Endothelial cell of umbilical vein (primary cell): Measurements from ENCODE around the gene PCDH15. TPM values are rescaled to one million over a fixed set of nuclear protein-coding genes. Genes with fewer than 3 reads are reported as not detected.

Source experiments
- BruUV-seq: library from RNA; stranded (reverse); fragments of 400-500 nt; replicated peaks from 2 replicates; lab custom pipeline; 2021; lab: Mats Ljungman, UMichigan
- CTCF ChIA-PET: fragments of 300-600, 350-600 bp; sonication (Branson Sonifier 250); formaldehyde crosslinking; loops from one replicate; lab custom pipeline; 2021; ENCODE audit warnings: antibody characterized with exemption, inconsistent platforms; lab: Charles Lee
- POLR2A ChIA-PET: fragments of 300-600, 350-600 bp; sonication (Branson Sonifier 250); formaldehyde crosslinking; loops from one replicate; lab custom pipeline; 2021; ENCODE audit warnings: antibody characterized with exemption, inconsistent platforms; lab: Charles Lee
- DNase-seq: peaks from one replicate; pipeline ENCODE4 v3.0.0-alpha.2; 2011; ENCODE audit warnings: low read depth, low spot score
- FAIRE-seq: peaks from 2 replicates; lab custom pipeline; 2011; peaks lifted over from hg19 to GRCh38; lab: Jason Lieb, UNC
- H2AFZ ChIP-seq: 2 replicates; pipeline ENCODE4 v1.6.0; 2012; ENCODE audit warnings: low read depth, low read length, control low read depth, inconsistent platforms
- H3K27ac ChIP-seq: 2 replicates; pipeline ENCODE4 v1.5.1; 2011; ENCODE audit warnings: low read depth, mild to moderate bottlenecking, control low read depth, low read length, moderate library complexity; ENCODE audit not compliant: insufficient read depth
- H3K27me3 ChIP-seq, 2 experiments: 2 replicates each; pipeline versions ENCODE4 v1.6.0 to v1.6.1; 2011; ENCODE audit warnings: low read length in 2 of 2, mixed read lengths in 1 of 2; ENCODE audit not compliant: control insufficient read depth in 2 of 2, insufficient read depth in 2 of 2
- H3K36me3 ChIP-seq, 2 experiments: 2 replicates in 1 of 2; 3 replicates in 1 of 2; pipeline ENCODE4 v1.5.1; 2011; ENCODE audit warnings: low read length in 2 of 2, mild to moderate bottlenecking in 1 of 2, moderate library complexity in 1 of 2; ENCODE audit not compliant: control insufficient read depth in 2 of 2, insufficient read depth in 2 of 2; ENCODE audit errors: extremely low read depth in 1 of 2
- H3K4me1 ChIP-seq: 3 replicates; pipeline ENCODE4 v1.5.1; 2011; ENCODE audit warnings: mild to moderate bottlenecking, low read length; ENCODE audit not compliant: control insufficient read depth, insufficient read depth; ENCODE audit errors: extremely low read depth
- H3K4me2 ChIP-seq: 2 replicates; pipeline ENCODE4 v1.6.1; 2011; ENCODE audit warnings: low read length, control low read depth, mixed read lengths; ENCODE audit not compliant: insufficient read depth
- H3K4me3 ChIP-seq, 3 experiments: fragments of 200-600 bp in 1 of 3; sonication (generic), shearing (Covaris generic) in 1 of 3; replicated peaks in 1 of 3; 2 replicates each; pipeline ENCODE4 v1.5.1; 2011 to 2016; ENCODE audit warnings: control low read depth in 3 of 3, low read length in 3 of 3, mild to moderate bottlenecking in 2 of 3, inconsistent platforms in 1 of 3, low read depth in 1 of 3, moderate library complexity in 1 of 3; ENCODE audit not compliant: insufficient read depth in 1 of 3
- H3K79me2 ChIP-seq: 2 replicates; pipeline ENCODE4 v1.6.0; 2012; ENCODE audit warnings: low read length, inconsistent platforms; ENCODE audit not compliant: control insufficient read depth, insufficient read depth
- H3K9ac ChIP-seq: replicated peaks from 2 replicates; pipeline ENCODE3; 2011; ENCODE audit warnings: low read length, control low read depth; ENCODE audit not compliant: insufficient read depth; ENCODE audit errors: extremely low read depth
- H3K9me1 ChIP-seq: replicated peaks from 3 replicates; pipeline ENCODE4 v1.6.0; 2011; ENCODE audit warnings: mild to moderate bottlenecking, low read length; ENCODE audit not compliant: control insufficient read depth, insufficient read depth; ENCODE audit errors: extremely low read depth
- H3K9me3 ChIP-seq: replicated peaks from 2 replicates; pipeline ENCODE4 v1.5.1; 2012; ENCODE audit warnings: low read length, inconsistent platforms; ENCODE audit not compliant: control insufficient read depth, insufficient read depth
- H4K20me1 ChIP-seq: replicated peaks from 2 replicates; pipeline ENCODE3; 2011; ENCODE audit warnings: mild to moderate bottlenecking, low read length; ENCODE audit not compliant: control insufficient read depth, insufficient read depth; ENCODE audit errors: extremely low read depth
- EZH2 ChIP-seq: IDR thresholded peaks from 2 replicates; pipeline ENCODE4 v1.6.1; 2012; ENCODE audit warnings: borderline replicate concordance, low read depth, mild to moderate bottlenecking, moderate library complexity, low read length, inconsistent platforms; ENCODE audit not compliant: severe bottlenecking
- FOS ChIP-seq: IDR thresholded peaks from 2 replicates; pipeline ENCODE4 v1.6.1; 2011; ENCODE audit warnings: mild to moderate bottlenecking, low read length, moderate library complexity, borderline replicate concordance; ENCODE audit not compliant: insufficient read depth
- GATA2 ChIP-seq: IDR thresholded peaks from 2 replicates; pipeline ENCODE4 v1.7.0; 2011; ENCODE audit warnings: low read depth, mild to moderate bottlenecking, moderate library complexity, mixed read lengths, low read length; ENCODE audit not compliant: insufficient read length, insufficient read depth
- JUN ChIP-seq: IDR thresholded peaks from 2 replicates; pipeline ENCODE4 v1.6.1; 2011; ENCODE audit warnings: borderline replicate concordance, low read depth; ENCODE audit not compliant: insufficient read length, insufficient read depth
- MYC ChIP-seq: IDR thresholded peaks from one replicate; pipeline ENCODE4 v1.6.1; 2011; ENCODE audit warnings: mild to moderate bottlenecking, low read depth, low read length
- POLR2A ChIP-seq: IDR thresholded peaks from 2 replicates; pipeline ENCODE4 v1.6.1; 2012; ENCODE audit warnings: low read depth, mild to moderate bottlenecking, control low read depth, low read length
- POLR2AphosphoS5 ChIP-seq: IDR thresholded peaks from 2 replicates; pipeline ENCODE4 v1.6.1; 2012; ENCODE audit warnings: low read depth, mild to moderate bottlenecking, control low read depth, low read length, moderate library complexity; ENCODE audit not compliant: insufficient read depth
- dilution Hi-C: fragments of 300-500 bp; cut with MboI; formaldehyde crosslinking; loops from one replicate; pipeline ENCODE4 v1.15.0; 2019; ENCODE audit warnings: low sequenced_read_pairs; ENCODE audit not compliant: extremely low pct_ligation_motif_present
- intact Hi-C: fragments of 100-400 bp; cut with micrococcal nuclease; formaldehyde crosslinking; loops from one replicate; pipeline ENCODE4 v1.10.0; 2022
- polyA plus RNA-seq, 4 experiments: library from polyadenylated mRNA; depleted of rRNA in 3 of 4; stranded (reverse) in 3 of 4; unstranded in 1 of 4; fragments of >200 nt; gene quantifications; 2 replicates each; pipeline versions ENCODE4 v1.2.1 to v1.2.3, GENCODE V29; 2011 to 2012; ENCODE audit warnings: missing spikeins in 1 of 4
- total RNA-seq: library from RNA; stranded (reverse); gene quantifications from 2 replicates; pipeline ENCODE4 v1.2.3, GENCODE V29; 2021
- TF ChIP-seq, protein P1 (sequence below), 2 donors: IDR thresholded peaks; 1 replicate in 1 of 2; 2 replicates in 1 of 2; pipeline ENCODE4 v1.5.1; 2011; ENCODE audit warnings: low read length in 2 of 2, mild to moderate bottlenecking in 2 of 2, moderate library complexity in 2 of 2, control low read depth in 1 of 2, inconsistent platforms in 1 of 2, low read depth in 1 of 2; ENCODE audit not compliant: insufficient read depth in 1 of 2; ENCODE audit errors: extremely low read depth in 1 of 2
- TF ChIP-seq, protein P2 (sequence below): IDR thresholded peaks from 2 replicates; pipeline ENCODE4 v1.6.1; 2011; ENCODE audit not compliant: insufficient read depth, insufficient read length

Gene PCDH15
- total and polyA plus RNA-seq, 2 donors (not counting 3 experiments of a cell fraction or from before 2014, with no cell fraction given) = 0.04 TPM; not detected in 1

DNA sequence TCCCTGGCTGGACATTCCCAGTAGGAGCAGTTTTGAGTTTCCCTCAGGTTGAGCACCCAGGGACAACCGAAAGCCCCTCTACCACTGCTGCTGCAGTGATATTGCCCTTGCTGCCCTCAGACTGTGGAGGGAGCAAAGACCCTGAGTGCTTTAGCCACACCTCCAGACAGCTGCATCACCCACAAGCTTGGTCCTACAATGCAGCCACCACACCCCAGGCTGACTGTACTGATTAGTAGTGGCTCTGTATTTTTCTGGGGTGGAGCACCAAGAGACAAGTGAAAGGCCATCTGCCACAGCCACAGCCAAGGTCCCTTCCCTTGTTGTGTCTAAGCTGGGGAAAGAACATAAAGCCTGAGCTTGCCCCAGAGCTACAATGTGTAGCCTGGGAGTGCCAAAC is 789.9 kb downstream of the PCDH15 start:
- POLR2A ChIA-PET = no interaction called here
- dilution Hi-C loops = no loop called here
- Histone ChIP-seq H3K9me1 (no peaks in the 10 kb centered on the region), H3K79me2 (no peaks in the 10 kb centered on the region), H3K4me2 (no peak overlapping the region), H2AFZ (no peak overlapping the region), H3K36me3 (no peaks in the 10 kb centered on the region), H3K9ac (no peak overlapping the region), H3K4me3 (no peak overlapping the region), H3K4me1 (no peaks in the 10 kb centered on the region), H3K27ac (no peak overlapping the region), H3K9me3 (no peaks in the 10 kb centered on the region), H3K27me3 (no peaks in the 10 kb centered on the region), H4K20me1 (no peaks in the 10 kb centered on the region)
- TF ChIP-seq JUN (no peak), EZH2 (no peak), FOS (no peak)
- TF ChIP-seq, protein P1, sequence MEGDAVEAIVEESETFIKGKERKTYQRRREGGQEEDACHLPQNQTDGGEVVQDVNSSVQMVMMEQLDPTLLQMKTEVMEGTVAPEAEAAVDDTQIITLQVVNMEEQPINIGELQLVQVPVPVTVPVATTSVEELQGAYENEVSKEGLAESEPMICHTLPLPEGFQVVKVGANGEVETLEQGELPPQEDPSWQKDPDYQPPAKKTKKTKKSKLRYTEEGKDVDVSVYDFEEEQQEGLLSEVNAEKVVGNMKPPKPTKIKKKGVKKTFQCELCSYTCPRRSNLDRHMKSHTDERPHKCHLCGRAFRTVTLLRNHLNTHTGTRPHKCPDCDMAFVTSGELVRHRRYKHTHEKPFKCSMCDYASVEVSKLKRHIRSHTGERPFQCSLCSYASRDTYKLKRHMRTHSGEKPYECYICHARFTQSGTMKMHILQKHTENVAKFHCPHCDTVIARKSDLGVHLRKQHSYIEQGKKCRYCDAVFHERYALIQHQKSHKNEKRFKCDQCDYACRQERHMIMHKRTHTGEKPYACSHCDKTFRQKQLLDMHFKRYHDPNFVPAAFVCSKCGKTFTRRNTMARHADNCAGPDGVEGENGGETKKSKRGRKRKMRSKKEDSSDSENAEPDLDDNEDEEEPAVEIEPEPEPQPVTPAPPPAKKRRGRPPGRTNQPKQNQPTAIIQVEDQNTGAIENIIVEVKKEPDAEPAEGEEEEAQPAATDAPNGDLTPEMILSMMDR (IDR thresholded peaks at IDR 0.05; ENCODE audit: extremely low read depth in 1 of 2, insufficient read depth in 1 of 2, low read depth in 1 of 2, low read length in 2 of 2) = no peak
- DNase-seq = no peak
- no TSS peak for BruUV-seq
- intact Hi-C loops = no loop called here
- CTCF ChIA-PET = no interaction called here
- no peak for FAIRE-seq

DNA sequence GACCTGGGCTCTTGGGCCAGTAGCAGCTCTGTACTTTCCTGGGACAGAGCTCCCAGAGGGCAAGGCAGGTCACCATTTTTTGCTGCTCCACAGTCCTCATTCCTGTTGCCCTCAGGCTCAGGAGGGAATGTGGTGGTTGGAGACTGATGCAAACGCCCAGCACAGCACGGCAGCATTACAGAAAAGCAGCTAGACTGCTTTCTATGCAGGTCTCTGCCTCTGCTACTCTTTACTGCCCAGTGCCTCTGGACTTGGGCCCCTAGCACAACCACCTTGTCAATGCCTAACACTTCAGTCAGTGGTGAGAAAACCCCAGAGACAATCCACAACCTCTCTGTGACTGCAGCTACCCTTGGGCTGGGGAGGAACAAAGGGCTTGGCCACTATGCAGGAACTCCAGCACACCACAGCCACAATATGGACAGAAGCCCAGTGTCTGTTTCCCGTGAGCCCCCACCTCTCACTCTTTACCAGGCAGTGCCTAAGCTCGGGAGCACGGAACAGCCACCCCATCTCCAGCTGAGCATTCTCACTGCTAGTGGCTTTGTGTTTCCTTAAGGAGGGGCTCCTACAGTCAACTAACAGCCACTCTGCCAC is 790.6 kb downstream of the PCDH15 start:
- POLR2A ChIA-PET = no interaction called here
- Histone ChIP-seq H3K9me1 (no peaks in the 10 kb centered on the region), H3K36me3 (no peaks in the 10 kb centered on the region), H3K79me2 (no peaks in the 10 kb centered on the region), H3K4me1 (no peaks in the 10 kb centered on the region), H3K9me3 (no peaks in the 10 kb centered on the region), H3K9ac (no peak overlapping the region), H3K27me3 (no peaks in the 10 kb centered on the region), H4K20me1 (no peaks in the 10 kb centered on the region), H3K27ac (no peak overlapping the region), H3K4me2 (no peak overlapping the region), H3K4me3 (no peak overlapping the region), H2AFZ (no peak overlapping the region)
- intact Hi-C loops (no loop called here), dilution Hi-C loops (no loop called here)
- no peak for FAIRE-seq
- TF ChIP-seq, protein P2, sequence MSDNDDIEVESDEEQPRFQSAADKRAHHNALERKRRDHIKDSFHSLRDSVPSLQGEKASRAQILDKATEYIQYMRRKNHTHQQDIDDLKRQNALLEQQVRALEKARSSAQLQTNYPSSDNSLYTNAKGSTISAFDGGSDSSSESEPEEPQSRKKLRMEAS = no peak
- TF ChIP-seq GATA2 = no peak
- no peak for TF ChIP-seq POLR2AphosphoS5
- no peak for TF ChIP-seq JUN
- no peak for TF ChIP-seq EZH2
- no peak for TF ChIP-seq MYC
- TF ChIP-seq, protein P1 (IDR thresholded peaks at IDR 0.05; ENCODE audit: extremely low read depth in 1 of 2, insufficient read depth in 1 of 2, low read depth in 1 of 2, low read length in 2 of 2) = no peak
- TF ChIP-seq POLR2A = no peak
- no peak for TF ChIP-seq FOS
- CTCF ChIA-PET = no interaction called here
- BruUV-seq = no TSS peak
- DNase-seq = no peak
